Measurements from ENCODE around the gene CDH18.

CDH18 gene

DNA sequence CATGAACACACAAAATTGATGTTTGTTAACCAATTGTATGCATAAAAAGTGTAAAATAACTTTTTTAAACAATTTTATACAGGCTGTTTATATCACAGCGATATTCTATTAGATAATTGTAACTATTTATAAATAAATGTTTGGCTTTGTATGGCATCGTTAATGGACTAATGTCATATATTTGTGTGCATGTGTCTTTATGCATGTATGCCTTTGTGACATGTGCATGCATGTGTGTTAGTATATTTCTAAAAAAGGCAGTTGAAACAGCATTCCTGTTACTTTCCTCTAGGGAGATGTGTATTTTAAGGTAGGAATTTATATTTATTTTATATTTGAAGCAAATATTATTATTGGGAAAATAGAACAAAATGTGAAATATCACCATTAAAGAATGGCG, 268.9 kb downstream of the CDH18 start:
- DNase-seq, result no peak

DNA sequence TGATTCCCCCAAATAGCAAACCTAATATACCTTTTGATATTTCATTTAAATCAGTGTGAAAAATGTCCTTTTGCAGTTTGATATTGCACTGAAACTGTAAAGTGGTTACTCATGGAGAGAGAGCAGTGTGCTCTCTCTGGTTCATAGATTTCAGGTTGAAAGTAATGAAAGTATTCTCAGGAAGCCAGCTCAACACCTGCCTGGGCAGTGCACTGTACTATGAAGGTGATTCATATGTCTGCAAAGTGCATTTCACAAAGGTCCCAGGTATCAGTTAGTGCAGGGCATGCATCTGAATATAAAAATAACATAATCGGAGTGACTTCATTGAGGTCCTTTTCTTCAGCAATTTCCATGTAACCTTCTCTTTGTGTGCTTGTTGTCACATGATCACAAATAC, 274.3 kb downstream of the CDH18 start:
- DNase-seq, result no peak

DNA sequence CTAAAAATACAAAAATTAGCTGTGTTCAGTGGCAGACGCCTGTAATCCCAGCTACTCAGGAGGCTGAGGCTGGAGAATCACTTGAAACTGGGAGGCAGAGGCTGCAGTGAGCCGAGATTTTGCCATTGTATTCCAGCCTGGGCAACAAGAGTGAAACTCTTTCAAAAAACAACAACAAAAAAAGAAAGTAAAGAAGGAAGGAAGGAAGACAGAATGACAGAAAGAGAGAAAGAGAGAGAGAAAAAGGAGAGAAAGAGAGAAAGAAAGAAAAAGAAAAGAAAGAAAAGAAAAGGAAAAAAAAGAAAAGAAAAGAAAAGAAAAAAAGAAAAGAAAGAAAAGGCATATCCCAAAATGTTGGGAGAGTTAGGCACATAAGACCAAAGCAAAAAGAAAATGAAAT, 278.6 kb downstream of the CDH18 start:
- no peak for DNase-seq

DNA sequence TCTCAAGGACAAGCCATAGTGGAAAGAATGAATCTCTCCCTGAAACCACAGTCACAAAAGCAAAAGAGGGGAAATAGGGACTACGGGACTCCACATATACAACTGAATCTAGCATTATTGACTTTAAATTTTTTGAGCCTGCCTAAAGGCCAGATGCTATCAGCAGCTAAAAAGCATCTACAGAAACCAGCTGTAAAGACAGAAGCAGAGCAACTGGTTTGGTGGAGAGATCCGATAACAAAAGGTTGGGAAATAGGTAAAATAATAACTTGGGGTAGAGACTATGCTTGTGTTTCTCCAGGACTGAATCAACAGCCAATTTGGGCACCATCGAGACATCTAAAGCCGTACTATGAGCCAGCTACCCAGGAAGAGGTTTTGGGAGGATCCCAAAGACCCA, 281.2 kb downstream of the CDH18 start:
- no peak for DNase-seq

DNA sequence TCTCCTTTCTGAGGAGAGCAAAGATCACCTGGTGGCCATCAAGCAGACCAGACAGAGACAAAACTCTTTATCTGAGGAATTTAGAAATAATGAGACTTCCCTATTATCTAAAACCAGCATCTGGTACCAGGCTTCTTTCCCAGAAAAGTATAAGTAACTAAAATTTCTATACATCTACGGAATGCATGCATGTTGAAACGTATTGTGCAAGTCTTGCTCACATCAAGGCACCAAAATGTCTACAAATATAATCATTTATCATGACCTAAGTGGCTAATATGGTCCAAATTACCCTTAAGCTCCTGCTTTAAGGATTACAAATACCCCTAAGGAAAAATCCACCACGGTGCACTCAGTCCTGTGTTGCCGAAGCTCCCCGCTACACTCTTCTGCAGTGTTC, 286.3 kb downstream of the CDH18 start:
- no peak for DNase-seq

DNA sequence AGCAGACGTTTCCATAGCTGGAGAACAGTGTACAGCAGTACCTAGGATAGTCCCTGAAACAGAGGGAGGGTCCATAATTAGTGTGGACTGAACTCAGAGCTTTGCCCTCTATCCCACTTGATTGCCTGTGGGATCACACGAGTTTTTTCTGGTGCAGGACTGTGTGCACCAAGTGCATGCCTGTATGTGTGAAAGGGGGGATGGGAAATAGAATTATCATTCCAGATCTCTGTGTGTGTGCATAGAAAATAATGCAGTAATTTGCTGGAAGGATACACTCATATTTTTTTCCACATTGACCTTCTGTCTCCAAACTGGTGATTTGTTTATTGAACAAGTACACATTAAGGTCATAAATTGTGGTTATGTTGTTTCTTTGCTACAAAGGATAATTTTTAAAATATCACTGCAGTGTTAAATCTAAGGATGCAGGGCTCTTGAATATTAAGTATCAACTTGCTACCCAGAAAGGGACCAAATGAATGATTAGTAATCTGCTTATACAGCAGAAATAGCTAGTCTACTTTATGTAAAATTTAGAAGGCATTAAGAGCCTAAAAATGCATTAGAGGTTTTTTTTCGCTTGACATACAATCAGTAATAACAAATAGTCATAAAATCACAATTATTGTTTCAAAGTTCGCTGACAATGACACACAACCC, 292.9 kb downstream of the CDH18 start:
- no peak for DNase-seq

DNA sequence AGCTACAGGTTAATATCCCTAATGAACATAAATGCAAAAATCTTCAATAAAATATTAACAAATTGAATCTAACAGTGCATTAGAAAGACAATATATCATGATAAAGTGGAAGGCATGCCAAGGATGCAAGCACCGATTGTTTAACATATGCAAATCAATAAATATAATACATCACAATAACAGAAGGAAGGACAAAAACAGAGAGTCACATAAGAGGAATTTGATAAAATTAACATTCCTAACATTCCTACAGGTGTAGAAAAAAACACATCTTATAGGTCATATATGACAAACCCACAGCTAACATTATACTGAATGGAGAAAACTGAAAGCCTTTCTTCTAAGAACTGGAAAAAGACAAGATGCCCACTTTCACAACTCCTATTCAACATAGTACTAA, 297.0 kb downstream of the CDH18 start:
- DNase-seq, result no peak

DNA sequence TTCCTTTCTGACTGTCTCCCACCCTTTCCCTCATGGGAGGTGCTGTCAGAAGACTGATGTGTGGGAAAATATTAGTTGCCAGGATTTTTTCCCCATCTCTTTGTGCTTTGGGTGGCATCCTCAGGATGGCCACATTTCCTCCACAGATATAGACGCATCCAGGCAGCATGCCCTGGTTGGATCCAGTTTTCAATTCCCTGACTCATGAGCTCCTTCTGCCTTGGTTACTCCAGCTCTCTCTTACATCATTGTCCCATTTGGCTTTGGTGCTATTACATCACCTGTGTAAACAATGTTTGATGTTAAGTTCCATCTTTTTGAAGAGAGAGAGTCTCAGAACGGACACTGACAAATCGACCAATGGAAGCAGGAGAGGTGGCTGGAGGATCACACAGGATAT, 302.5 kb downstream of the CDH18 start:
- no peak for DNase-seq

DNA sequence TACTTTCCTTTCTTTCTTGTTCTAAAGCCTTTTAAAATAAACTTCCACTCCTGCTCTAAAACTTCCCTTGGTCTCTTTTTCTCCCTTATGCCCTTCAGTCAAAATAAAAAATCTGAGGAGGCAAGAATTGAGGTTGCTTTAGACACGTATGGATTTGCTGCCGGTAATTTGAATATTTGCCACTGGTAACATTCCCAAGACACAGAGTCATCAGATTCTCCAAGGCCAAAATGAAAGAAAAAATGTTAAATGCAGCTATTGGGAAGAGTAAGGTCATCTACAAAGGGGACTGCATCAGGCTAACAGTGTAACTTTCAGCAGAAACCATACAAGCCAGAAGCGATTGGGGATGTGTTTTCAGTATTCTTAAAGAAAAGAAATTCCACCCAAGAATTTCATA, 311.1 kb downstream of the CDH18 start:
- DNase-seq, result no peak

DNA sequence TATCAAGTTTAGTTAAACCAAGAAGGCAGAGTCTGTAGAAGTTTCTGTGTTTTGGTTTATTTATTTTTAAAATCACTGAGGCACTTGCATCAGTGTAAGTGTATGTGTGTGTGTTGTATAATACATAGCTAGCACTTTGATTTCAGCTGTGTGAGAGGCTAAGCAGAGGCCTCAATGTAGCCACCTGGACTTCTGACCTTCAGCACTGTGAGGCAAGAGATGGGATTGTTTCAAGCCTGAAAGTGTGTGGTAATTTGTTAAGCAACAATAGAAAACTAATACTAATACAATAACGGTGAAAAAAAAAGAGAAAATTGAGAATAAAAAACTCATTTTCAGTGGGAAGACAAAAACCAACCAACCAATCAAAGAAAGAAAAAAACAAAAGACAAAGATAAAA, 327.3 kb downstream of the CDH18 start:
- no peak for DNase-seq

DNA sequence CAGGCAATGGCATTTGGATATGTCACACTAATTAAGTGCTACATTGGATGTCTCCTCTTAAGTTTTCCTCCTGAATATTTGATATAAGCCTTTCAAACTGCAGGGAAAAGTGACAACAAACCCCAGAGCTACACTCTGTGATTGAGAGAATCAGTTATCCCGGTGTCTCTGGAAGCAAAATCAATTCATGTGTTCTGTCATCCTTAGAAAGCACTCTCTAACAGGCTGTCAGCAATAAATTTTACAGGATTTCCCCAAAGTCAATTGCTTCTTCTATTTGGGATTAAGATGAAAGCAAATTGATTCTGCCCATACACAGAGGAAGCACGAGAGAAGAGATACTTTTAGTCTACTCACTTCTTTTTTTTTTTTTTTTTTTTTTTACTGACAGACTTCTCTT, 332.4 kb downstream of the CDH18 start:
- DNase-seq, result peak; percentile 3

DNA sequence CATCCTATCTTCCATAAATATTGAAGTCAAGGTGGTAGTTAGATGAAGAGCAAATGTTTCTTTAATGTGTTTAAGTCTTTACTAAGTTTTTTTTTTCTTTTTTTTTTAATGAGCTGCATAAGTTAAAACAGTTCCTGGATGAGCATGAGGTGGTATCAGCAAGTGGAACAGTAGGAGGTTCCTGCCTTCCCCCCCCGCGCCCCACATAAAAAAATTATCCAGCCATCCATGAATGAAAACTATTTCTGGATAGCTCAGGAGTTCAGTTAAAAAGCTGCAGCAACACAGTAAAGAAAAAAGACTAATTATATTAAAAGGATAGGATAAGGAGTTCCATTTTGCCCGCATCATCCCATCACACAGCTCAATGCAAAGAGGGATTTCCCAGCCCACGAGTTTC, 349.5 kb downstream of the CDH18 start:
- no peak for DNase-seq

DNA sequence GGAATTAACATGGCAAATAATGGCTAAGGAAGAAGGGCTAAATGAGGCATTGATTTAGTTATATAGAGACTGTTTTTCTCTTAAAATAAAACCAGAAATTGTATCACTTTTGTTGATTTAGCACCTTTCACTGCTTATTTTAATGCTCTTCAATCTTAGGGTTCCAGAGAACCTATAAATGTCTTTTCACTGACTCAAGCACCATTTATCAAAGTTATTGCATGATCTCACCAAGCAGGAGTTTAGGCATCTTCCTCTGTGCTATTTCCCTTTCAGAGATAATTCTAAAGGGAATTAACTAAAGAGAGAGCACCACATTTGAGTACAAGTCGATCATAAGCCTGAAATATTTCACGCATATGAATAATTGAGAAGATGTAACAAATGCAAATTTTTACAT, 357.1 kb downstream of the CDH18 start:
- no peak for DNase-seq

DNA sequence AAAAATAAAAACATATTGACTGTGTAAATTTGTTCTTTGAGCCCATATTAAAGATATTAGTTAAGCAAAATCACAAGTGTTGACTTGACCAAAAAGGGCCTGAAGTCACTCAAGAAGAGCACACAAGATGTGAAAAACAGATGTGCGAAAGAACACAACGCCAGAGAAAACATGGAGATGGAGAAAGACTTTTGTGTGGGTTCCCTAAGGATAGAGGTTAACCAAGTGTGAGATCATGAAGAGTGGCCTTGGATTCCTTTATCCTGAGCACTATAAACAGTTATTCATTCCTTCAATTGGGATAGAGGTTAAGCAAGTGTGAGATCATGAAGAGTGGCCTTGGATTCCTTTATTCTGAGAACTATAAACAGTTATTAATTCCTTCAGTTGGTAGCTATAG, 361.8 kb downstream of the CDH18 start:
- DNase-seq, result no peak

DNA sequence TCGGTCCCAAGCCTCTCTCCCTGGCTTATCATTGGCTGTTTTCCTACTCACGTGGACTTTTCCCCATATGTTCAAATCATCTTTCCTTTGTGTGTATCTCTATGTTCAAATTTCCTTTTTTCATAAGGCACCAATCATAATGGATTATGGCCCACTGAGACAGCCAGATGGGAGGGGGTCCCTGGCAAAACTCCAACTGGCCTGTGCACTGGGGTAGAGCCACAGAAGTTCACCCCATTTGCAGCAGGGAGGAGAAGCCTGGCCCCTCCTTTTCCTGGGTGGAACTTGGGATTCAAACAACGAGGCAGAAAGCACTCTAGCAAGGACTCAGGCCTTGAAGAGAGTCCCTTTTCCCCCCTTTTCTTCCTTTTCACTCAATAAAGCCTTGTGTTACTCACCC, 362.4 kb downstream of the CDH18 start:
- DNase-seq, result no peak

DNA sequence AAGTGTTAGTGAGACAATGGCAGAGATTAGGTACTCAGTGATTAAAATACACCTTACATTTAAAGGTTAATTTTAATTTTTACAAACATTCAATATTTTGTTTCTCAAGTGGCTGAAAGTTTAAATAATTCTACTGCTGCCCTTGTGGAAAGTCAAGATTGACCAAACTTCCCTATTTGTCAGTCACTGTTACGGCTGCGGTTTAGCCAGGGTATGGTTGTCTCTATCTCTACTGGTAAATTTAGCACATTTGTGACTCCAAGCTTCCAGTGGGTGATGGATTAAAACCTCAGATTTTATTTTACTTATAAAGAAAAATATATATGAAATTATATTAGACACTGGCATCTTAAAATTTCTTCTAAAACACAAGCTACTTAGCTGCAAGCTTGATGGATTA, 368.4 kb downstream of the CDH18 start:
- DNase-seq, result no peak

DNA sequence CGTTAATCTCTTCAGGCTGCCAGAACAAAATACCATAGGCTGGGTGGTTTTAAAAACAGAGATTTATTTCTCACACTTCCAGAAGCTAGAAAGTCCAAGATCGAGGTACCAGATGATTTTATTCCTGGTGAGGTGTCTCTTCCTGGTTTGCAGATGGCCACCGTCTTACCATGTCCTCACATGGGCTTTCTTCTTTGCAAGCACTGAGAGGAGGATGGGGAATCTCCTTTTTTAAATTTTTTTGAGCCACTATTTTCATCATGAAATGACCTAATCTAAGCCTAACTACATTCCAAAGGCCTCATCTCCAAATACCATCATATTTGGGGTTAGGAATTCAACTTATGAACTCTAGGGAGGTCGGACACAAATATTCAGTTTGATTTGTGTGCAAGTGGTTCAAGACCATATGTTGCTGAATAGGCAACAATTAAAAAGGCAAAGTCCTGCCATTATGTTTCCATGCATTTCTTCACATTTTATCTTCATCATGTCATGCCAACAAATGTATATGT, 371.2 kb downstream of the CDH18 start:
- no peak for DNase-seq

DNA sequence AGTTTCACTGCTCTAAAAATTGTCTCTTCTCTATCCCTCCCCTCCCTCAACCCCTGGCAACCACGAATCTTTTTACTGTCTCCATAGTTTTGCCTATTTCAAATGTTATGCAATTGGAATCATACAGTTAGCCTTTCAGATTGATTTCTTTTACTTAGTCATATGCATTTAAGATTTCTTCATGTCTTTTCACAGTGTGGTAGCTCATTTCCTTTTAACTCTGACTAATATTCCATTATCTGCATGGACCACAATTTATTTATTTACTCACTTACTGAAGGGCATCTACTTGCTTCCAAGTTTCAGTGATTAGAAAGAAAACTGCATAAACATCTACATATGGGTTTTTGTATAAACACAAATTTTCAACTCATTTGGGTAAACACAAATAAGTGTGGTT, 372.3 kb downstream of the CDH18 start:
- DNase-seq, result no peak

DNA sequence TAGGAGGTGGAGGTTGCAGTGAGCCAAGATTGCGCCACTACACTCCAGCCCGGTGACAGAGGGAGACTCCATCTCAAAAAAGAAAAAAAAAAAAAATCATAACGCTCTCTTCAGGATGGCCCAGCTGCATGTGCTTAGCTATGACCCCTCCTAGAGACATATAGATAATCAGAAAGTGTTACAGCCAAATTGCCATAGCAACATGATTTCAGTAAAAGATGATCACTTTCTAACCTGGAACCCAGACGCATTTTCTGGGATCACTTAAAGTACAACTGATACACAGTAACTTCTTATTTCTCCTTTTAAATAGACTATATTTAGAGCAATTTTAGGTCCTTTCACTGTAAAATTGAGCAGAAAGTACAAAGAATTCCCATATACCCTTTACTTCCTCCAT, 372.9 kb downstream of the CDH18 start:
- no peak for DNase-seq

DNA sequence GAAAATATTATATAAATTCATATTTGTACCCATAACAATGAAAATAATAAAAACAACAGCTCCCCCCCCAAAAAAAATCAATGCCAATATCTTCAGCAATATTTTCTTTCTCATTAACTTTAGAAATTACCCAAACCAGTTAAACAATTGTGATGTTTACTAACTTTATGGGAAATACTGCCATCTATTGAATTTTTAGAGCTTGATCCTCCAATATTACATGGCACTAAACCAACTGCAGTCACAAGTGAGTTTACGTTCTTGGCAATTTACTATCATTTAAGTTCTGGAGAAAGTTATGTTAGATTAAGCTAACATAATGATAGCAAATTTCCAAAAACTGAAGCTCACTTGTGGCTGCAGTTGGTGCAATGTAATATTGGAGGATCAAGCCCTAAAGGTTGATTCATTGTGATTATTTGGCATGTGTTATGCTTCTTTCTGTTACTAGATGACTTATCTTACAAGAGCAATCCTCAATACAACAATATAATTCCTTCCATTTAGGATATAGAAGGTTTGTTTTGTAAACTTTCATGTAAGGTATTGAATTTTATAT, 379.5 kb downstream of the CDH18 start:
- peak; percentile 17 for DNase-seq

DNA sequence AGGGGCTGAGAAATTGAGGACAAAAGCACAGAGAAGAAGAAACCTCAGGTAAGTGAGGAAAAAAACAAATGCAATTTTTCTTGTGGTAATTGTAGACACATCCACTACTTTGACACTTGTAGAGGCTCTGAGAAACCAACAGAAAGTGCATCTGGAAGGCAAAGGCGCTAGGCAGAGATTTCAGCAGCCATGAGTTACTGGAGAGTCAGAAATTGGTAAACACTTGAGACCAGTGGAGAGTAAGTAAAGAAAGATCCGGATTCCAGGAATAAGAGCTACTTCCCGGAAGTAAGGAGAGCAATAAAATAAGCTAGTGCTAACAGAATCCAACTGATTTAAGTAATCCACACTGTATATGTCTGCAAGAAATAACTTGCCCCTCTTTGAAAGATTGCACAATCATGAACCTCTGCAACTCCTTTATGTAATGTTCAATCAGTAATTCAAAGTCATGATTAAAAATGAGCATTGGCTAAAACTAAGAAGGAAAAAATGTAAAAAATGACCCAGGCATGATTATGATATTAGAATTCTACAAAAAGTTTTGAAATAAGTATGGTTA, 382.1 kb downstream of the CDH18 start:
- DNase-seq, result no peak

DNA sequence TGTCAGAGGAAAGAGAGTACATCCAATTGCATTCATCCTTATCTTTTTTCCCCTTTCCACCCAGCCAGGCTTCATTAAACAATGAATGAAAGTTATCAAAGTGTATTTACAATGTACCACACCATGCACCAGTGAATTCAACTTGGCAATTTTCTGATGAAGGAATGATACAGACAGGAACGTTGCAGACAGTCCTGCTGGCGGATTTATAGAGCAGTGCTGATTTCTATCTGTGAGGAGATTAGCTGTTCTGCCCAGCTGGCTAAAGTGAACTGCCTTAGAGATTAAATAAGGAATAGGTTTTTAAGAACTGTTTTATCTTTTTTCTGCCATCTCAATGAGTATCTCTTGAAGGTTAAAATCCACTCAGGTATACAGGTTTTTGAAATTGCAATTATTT, 403.9 kb downstream of the CDH18 start:
- peak; percentile 62 for DNase-seq

DNA sequence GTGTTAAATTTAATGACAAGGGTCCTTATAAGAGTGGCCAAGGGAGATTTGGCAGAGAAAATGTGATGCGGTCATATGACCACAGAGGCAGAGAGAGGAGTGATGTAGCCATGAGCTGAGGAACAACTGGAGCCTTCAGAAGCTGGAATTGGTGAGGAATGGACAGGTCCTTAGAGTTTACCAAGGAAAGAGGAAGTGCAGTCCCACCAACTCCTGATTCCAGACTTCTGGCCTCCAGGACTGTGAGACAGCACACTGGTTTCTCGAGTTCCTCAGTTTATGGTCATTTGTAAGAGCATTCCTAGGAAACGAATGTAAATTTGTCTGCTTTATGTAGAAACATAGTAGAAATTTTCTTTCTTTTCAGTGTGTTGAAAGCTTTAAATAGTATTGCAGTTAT, 410.1 kb downstream of the CDH18 start:
- peak; percentile 0 for DNase-seq

DNA sequence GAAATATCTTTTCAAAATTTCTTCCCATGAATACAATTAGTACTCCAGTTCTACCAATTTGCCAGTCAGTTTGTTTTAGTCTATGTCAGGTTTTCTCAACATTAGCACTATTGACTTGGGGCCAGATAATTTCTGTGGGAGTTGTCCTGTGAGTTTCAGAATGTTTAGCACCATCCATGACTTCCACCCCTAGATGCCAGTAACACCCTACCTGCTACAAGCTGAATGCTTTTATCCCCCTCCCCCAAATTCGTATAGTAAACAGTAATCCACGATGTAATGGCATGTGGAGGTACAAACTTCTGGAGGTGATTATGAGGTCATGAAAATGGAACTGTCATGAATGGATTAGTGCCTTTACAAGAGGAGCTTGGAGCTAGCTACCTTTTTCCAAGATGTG, 420.0 kb downstream of the CDH18 start:
- no peak for DNase-seq

DNA sequence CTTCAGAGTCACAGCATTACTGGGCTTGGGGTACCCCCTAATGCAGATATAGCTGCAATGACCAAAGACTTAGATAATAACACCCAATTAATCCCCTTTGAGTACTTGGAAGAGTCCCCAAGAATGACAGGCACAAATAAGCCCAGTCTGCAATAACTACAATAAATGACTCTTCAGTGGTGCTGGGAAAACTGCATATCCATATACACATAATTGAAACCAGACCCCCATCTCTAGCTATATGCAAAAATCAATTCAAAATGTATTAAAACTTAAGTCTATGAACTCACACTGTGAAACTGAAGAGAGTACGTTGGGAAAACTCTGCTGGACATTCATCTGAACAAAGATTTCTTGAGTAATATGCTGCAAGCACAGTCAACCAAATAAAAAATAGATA, 422.5 kb downstream of the CDH18 start:
- no peak for DNase-seq

Measured in NCI-H82 (cell line).